Endothelial cell of umbilical vein (primary cell): ENCODE measurements around the gene PLXND1. TPM values are rescaled to one million over a fixed set of nuclear protein-coding genes. Genes with fewer than 3 reads are reported as not detected.

Source experiments
- BruUV-seq: library from RNA; stranded (reverse); fragments of 400-500 nt; replicated peaks from 2 replicates; lab custom pipeline; 2021; lab: Mats Ljungman, UMichigan
- CTCF ChIA-PET: fragments of 300-600, 350-600 bp; sonication (Branson Sonifier 250); formaldehyde crosslinking; loops from one replicate; lab custom pipeline; 2021; ENCODE audit warnings: antibody characterized with exemption, inconsistent platforms; lab: Charles Lee
- POLR2A ChIA-PET: fragments of 300-600, 350-600 bp; sonication (Branson Sonifier 250); formaldehyde crosslinking; loops from one replicate; lab custom pipeline; 2021; ENCODE audit warnings: antibody characterized with exemption, inconsistent platforms; lab: Charles Lee
- DNase-seq: peaks from one replicate; pipeline ENCODE4 v3.0.0-alpha.2; 2011; ENCODE audit warnings: low read depth, low spot score
- FAIRE-seq: peaks from 2 replicates; lab custom pipeline; 2011; peaks lifted over from hg19 to GRCh38; lab: Jason Lieb, UNC
- H2AFZ ChIP-seq: 2 replicates; pipeline ENCODE4 v1.6.0; 2012; ENCODE audit warnings: low read depth, low read length, control low read depth, inconsistent platforms
- H3K27ac ChIP-seq: 2 replicates; pipeline ENCODE4 v1.5.1; 2011; ENCODE audit warnings: low read depth, mild to moderate bottlenecking, control low read depth, low read length, moderate library complexity; ENCODE audit not compliant: insufficient read depth
- H3K27me3 ChIP-seq, 2 experiments: 2 replicates each; pipeline versions ENCODE4 v1.6.0 to v1.6.1; 2011; ENCODE audit warnings: low read length in 2 of 2, mixed read lengths in 1 of 2; ENCODE audit not compliant: control insufficient read depth in 2 of 2, insufficient read depth in 2 of 2
- H3K36me3 ChIP-seq, 2 experiments: 2 replicates in 1 of 2; 3 replicates in 1 of 2; pipeline ENCODE4 v1.5.1; 2011; ENCODE audit warnings: low read length in 2 of 2, mild to moderate bottlenecking in 1 of 2, moderate library complexity in 1 of 2; ENCODE audit not compliant: control insufficient read depth in 2 of 2, insufficient read depth in 2 of 2; ENCODE audit errors: extremely low read depth in 1 of 2
- H3K4me1 ChIP-seq: 3 replicates; pipeline ENCODE4 v1.5.1; 2011; ENCODE audit warnings: mild to moderate bottlenecking, low read length; ENCODE audit not compliant: control insufficient read depth, insufficient read depth; ENCODE audit errors: extremely low read depth
- H3K4me2 ChIP-seq: 2 replicates; pipeline ENCODE4 v1.6.1; 2011; ENCODE audit warnings: low read length, control low read depth, mixed read lengths; ENCODE audit not compliant: insufficient read depth
- H3K4me3 ChIP-seq, 3 experiments: fragments of 200-600 bp in 1 of 3; sonication (generic), shearing (Covaris generic) in 1 of 3; replicated peaks in 1 of 3; 2 replicates each; pipeline ENCODE4 v1.5.1; 2011 to 2016; ENCODE audit warnings: control low read depth in 3 of 3, low read length in 3 of 3, mild to moderate bottlenecking in 2 of 3, inconsistent platforms in 1 of 3, low read depth in 1 of 3, moderate library complexity in 1 of 3; ENCODE audit not compliant: insufficient read depth in 1 of 3
- H3K79me2 ChIP-seq: 2 replicates; pipeline ENCODE4 v1.6.0; 2012; ENCODE audit warnings: low read length, inconsistent platforms; ENCODE audit not compliant: control insufficient read depth, insufficient read depth
- H3K9ac ChIP-seq: replicated peaks from 2 replicates; pipeline ENCODE3; 2011; ENCODE audit warnings: low read length, control low read depth; ENCODE audit not compliant: insufficient read depth; ENCODE audit errors: extremely low read depth
- H3K9me1 ChIP-seq: replicated peaks from 3 replicates; pipeline ENCODE4 v1.6.0; 2011; ENCODE audit warnings: mild to moderate bottlenecking, low read length; ENCODE audit not compliant: control insufficient read depth, insufficient read depth; ENCODE audit errors: extremely low read depth
- H3K9me3 ChIP-seq: replicated peaks from 2 replicates; pipeline ENCODE4 v1.5.1; 2012; ENCODE audit warnings: low read length, inconsistent platforms; ENCODE audit not compliant: control insufficient read depth, insufficient read depth
- H4K20me1 ChIP-seq: replicated peaks from 2 replicates; pipeline ENCODE3; 2011; ENCODE audit warnings: mild to moderate bottlenecking, low read length; ENCODE audit not compliant: control insufficient read depth, insufficient read depth; ENCODE audit errors: extremely low read depth
- CTCF ChIP-seq, 2 donors: IDR thresholded peaks; 1 replicate in 1 of 2; 2 replicates in 1 of 2; pipeline ENCODE4 v1.5.1; 2011; ENCODE audit warnings: low read length in 2 of 2, mild to moderate bottlenecking in 2 of 2, moderate library complexity in 2 of 2, control low read depth in 1 of 2, inconsistent platforms in 1 of 2, low read depth in 1 of 2; ENCODE audit not compliant: insufficient read depth in 1 of 2; ENCODE audit errors: extremely low read depth in 1 of 2
- EZH2 ChIP-seq: IDR thresholded peaks from 2 replicates; pipeline ENCODE4 v1.6.1; 2012; ENCODE audit warnings: borderline replicate concordance, low read depth, mild to moderate bottlenecking, moderate library complexity, low read length, inconsistent platforms; ENCODE audit not compliant: severe bottlenecking
- FOS ChIP-seq: IDR thresholded peaks from 2 replicates; pipeline ENCODE4 v1.6.1; 2011; ENCODE audit warnings: mild to moderate bottlenecking, low read length, moderate library complexity, borderline replicate concordance; ENCODE audit not compliant: insufficient read depth
- GATA2 ChIP-seq: IDR thresholded peaks from 2 replicates; pipeline ENCODE4 v1.7.0; 2011; ENCODE audit warnings: low read depth, mild to moderate bottlenecking, moderate library complexity, mixed read lengths, low read length; ENCODE audit not compliant: insufficient read length, insufficient read depth
- JUN ChIP-seq: IDR thresholded peaks from 2 replicates; pipeline ENCODE4 v1.6.1; 2011; ENCODE audit warnings: borderline replicate concordance, low read depth; ENCODE audit not compliant: insufficient read length, insufficient read depth
- MAX ChIP-seq: IDR thresholded peaks from 2 replicates; pipeline ENCODE4 v1.6.1; 2011; ENCODE audit not compliant: insufficient read depth, insufficient read length
- MYC ChIP-seq: IDR thresholded peaks from one replicate; pipeline ENCODE4 v1.6.1; 2011; ENCODE audit warnings: mild to moderate bottlenecking, low read depth, low read length
- POLR2A ChIP-seq: IDR thresholded peaks from 2 replicates; pipeline ENCODE4 v1.6.1; 2012; ENCODE audit warnings: low read depth, mild to moderate bottlenecking, control low read depth, low read length
- POLR2AphosphoS5 ChIP-seq: IDR thresholded peaks from 2 replicates; pipeline ENCODE4 v1.6.1; 2012; ENCODE audit warnings: low read depth, mild to moderate bottlenecking, control low read depth, low read length, moderate library complexity; ENCODE audit not compliant: insufficient read depth
- dilution Hi-C: fragments of 300-500 bp; cut with MboI; formaldehyde crosslinking; loops from one replicate; pipeline ENCODE4 v1.15.0; 2019; ENCODE audit warnings: low sequenced_read_pairs; ENCODE audit not compliant: extremely low pct_ligation_motif_present
- intact Hi-C: fragments of 100-400 bp; cut with micrococcal nuclease; formaldehyde crosslinking; loops from one replicate; pipeline ENCODE4 v1.10.0; 2022
- polyA plus RNA-seq, 4 experiments: library from polyadenylated mRNA; depleted of rRNA in 3 of 4; stranded (reverse) in 3 of 4; unstranded in 1 of 4; fragments of >200 nt; gene quantifications; 2 replicates each; pipeline versions ENCODE4 v1.2.1 to v1.2.3, GENCODE V29; 2011 to 2012; ENCODE audit warnings: missing spikeins in 1 of 4
- total RNA-seq: library from RNA; stranded (reverse); gene quantifications from 2 replicates; pipeline ENCODE4 v1.2.3, GENCODE V29; 2021

The PLXND1 gene
- total and polyA plus RNA-seq, 2 donors (not counting 3 experiments of a cell fraction or from before 2014, with no cell fraction given) = 300 to 834 TPM

- Histone ChIP-seq H2AFZ (no peak overlapping the region), H3K27ac (no peak overlapping the region), H3K79me2 (peaks cover 66% of the 10 kb centered on the region), H3K9me3 (no peaks in the 10 kb centered on the region), H3K4me3 (no peak overlapping the region), H3K9ac (no peak overlapping the region), H3K4me1 (peaks cover 4% of the 10 kb centered on the region), H3K27me3 (no peaks in the 10 kb centered on the region), H3K4me2 (no peak overlapping the region), H4K20me1 (no peaks in the 10 kb centered on the region), H3K9me1 (no peaks in the 10 kb centered on the region), H3K36me3 (peaks cover 33 to 79% of the 10 kb centered on the region in 2 experiments)
- CTCF ChIA-PET = no interaction called here
- POLR2A ChIA-PET = no interaction called here
- no TSS peak for BruUV-seq
- dilution Hi-C loops = no loop called here
- no peak for DNase-seq
- intact Hi-C loops = no loop called here
- no peak for TF ChIP-seq JUN
- no peak for TF ChIP-seq EZH2
- FAIRE-seq = no peak
Measured at GRCh38 chr3:129584631-129585030, 21.8 kb downstream of the PLXND1 start.

- Histone ChIP-seq H3K9me1 (no peaks in the 10 kb centered on the region), H3K4me3 (no peak overlapping the region), H3K4me1 (peaks cover 4% of the 10 kb centered on the region), H3K27me3 (no peaks in the 10 kb centered on the region), H3K79me2 (peaks cover 56% of the 10 kb centered on the region), H3K9me3 (no peaks in the 10 kb centered on the region), H3K9ac (no peak overlapping the region), H3K36me3 (peaks cover 33 to 86% of the 10 kb centered on the region in 2 experiments), H2AFZ (no peak overlapping the region), H3K27ac (no peak overlapping the region), H3K4me2 (no peak overlapping the region), H4K20me1 (no peaks in the 10 kb centered on the region)
- TF ChIP-seq JUN (no peak), EZH2 (no peak), POLR2AphosphoS5 (no peak), MYC (no peak), POLR2A (no peak), MAX (no peak), GATA2 (no peak), FOS (no peak), CTCF (IDR thresholded peaks at IDR 0.05; ENCODE audit: extremely low read depth in 1 of 2, insufficient read depth in 1 of 2, low read depth in 1 of 2, low read length in 2 of 2) (no peak)
- no TSS peak for BruUV-seq
- CTCF ChIA-PET = interaction anchor here (2.8 kb wide), 1 partner anchor 93 kb away, joined by 14 read pairs; no protein-coding TSS in a partner anchor
- FAIRE-seq = no peak
- dilution Hi-C loops (no loop called here), intact Hi-C loops (no loop called here)
- no peak for DNase-seq
- POLR2A ChIA-PET = no interaction called here
Measured at GRCh38 chr3:129583289-129583688, 23.2 kb downstream of the PLXND1 start.
